ENCODE data around the gene RD3L. TPM values are rescaled to one million over a fixed set of nuclear protein-coding genes. Genes with fewer than 3 reads are reported as not detected.

The RD3L gene
- total RNA-seq, result not detected in 2 replicates

GRCh38 chr14:103941973-103942736 lies at the start of gene RD3L:
Gene RD3L (minus strand): TSS chr14:103942529. CDS start chr14:103941695, 834 bp downstream.

GRCh38 chr14:103928011-103928890 lies 14.1 kb downstream of the RD3L start, which contains the start of gene TDRD9:
Gene TDRD9 (plus strand): TSS chr14:103928456. CDS start chr14:103928510, 54 bp downstream.

Other genes with a start within 250 kb of the RD3L start
- 11.5 and 17.9 TPM in 2 replicates for gene XRCC3, start 227.1 kb downstream of the RD3L start, total RNA-seq
- 60.5 and 65.4 TPM in 2 replicates for gene ZFYVE21, start 226.7 kb downstream of the RD3L start, total RNA-seq
- gene PPP1R13B, start 95.0 kb downstream of the RD3L start, total RNA-seq, result 3.2 and 3.5 TPM in 2 replicates
- under 0.01 and 0.71 TPM in 2 replicates for gene TDRD9, start 14.1 kb downstream of the RD3L start, total RNA-seq
- gene ASPG, start 143.2 kb upstream of the RD3L start, total RNA-seq, result not detected in 2 replicates
- 0.58 and 1.1 TPM in 2 replicates for gene KIF26A, start 196.1 kb upstream of the RD3L start, total RNA-seq